SK-N-DZ (cell line): ENCODE results near the gene TBL1Y.
"Not testable (repeated sequence)": the region's sequence is repeated elsewhere in the genome, so short reads cannot be mapped to it uniquely, and the experiment has no call there.

Experiments used
- DNase-seq: peaks from one replicate; pipeline ENCODE4 v3.0.0-alpha.2; 2015; ENCODE audit warnings: low spot score

TBL1Y gene

DNA sequence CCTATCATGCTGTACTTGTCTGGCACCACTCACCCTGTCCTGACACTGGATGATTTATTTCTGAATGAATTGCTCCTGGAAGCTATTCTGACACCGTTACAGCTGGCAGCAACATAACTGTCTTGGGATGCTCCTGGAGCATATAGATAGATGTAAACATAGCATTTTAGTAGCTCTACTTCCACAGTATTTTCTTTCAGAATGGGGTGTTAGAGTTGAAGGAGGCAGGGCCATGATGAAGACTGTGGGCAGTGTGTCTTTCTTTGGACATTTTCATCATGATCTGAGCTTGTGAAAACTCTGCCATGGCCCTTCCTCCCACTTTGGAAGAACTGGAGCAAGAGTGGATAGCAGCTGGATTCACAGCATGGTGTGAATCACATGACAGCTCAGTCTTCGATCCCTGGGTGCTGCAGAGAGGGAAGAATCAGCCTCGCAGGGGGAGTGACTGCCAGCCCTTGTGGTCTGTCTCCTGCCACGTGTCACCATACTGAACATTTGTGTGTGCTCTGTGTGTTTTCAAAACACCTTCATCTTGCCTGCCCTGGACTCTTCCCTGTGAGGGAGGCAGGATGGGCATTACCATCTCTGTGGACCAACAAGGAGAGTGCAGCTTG lies 61.9 kb downstream of the TBL1Y start:
- DNase-seq, result no peak

- DNase-seq, result no peak
Observed at GRCh38 chrY:6974971-6975370, 64.5 kb downstream of the TBL1Y start.

DNA sequence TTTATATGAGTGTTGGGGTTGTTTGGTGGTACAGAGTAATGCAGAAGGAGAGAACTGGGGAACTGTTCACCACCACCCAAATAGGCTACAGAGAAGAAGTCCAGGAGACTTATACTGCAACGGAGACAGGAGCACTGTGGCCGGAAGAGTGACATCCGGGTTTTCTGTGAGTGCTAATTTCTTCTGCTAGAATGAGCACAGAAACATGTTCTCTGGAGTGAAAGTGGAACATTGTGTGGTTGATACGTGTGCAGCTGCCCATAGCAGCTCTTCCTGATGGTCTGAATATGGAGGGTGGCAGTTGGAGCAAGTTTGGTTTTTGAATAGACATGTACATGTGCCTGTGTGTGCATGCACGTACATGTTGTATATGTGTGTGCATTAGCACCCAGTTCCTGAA lies 67.3 kb downstream of the TBL1Y start:
- DNase-seq, result no peak

DNA sequence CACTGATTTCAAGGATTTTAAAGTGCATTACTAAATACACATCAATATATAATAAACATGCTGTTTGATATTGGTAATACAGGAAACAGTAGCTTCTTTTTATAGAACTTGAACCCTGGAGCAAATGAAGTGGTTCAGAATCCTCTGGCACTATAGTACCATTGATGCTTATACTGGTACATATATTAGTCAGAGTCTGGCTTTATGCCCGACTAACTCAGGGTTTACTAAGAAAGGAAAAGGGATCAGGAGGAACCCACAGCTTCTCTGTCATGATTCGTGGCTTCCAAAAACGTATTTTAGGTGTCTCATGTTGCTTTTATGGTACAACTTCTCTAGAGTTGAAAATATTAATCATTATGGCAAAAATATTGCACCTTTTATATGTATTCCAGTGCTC lies 72.7 kb downstream of the TBL1Y start:
- DNase-seq, result no peak

GRCh38 chrY:6987811-6988210 lies 77.3 kb downstream of the TBL1Y start:
- DNase-seq, result no peak

- DNase-seq, result no peak
Observed at GRCh38 chrY:6989886-6990620, 79.6 kb downstream of the TBL1Y start.

GRCh38 chrY:6992041-6992440 lies 81.5 kb downstream of the TBL1Y start:
- DNase-seq, result no peak

GRCh38 chrY:6995987-6996386 lies 85.5 kb downstream of the TBL1Y start:
- DNase-seq, result no peak

DNA sequence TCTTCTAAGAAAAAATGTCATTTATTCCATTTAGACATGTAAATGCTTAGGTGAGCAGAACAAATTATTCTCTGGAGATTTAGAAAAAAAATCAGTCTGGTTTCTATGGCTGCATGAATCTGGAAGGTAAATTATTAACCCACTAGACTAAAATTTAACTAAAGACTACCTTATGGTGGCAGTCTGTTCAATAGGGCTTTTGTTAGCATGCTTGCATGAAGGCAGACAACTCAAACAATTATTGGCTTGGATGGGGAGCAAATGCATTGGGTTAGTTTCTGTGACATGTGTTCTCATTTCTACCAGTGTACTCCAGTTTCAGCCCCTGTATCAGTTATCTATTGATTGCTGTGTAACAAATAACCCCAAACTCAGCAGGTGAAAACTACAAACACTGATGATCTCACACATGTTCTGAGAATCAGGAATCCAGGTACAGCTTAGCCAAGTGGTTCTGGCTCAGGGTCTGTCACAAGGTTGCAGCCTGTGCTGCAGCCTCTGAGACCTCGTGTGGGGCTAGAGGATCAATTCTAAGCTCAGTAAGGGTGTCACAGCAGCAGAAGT lies 87.1 kb downstream of the TBL1Y start:
- DNase-seq, result no peak

DNA sequence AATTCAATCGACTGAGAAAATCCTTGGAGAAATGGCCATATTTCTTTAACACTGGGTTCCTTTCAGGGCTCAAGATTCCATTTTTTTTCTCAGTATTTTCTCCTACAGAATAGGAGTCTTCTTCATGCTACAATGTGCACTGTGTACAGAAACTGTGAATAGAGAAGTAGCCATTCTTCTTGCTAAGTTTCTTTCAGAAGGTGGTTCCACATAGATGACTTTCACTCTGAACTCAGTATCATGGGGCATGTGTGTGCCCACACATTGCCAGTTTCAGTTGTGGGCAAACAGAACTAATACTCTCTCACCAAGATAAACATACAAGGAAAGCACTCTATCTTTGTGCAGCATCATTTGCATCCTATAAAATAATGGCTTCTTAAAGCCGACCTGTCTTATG lies 89.4 kb downstream of the TBL1Y start:
- DNase-seq, result no peak

DNA sequence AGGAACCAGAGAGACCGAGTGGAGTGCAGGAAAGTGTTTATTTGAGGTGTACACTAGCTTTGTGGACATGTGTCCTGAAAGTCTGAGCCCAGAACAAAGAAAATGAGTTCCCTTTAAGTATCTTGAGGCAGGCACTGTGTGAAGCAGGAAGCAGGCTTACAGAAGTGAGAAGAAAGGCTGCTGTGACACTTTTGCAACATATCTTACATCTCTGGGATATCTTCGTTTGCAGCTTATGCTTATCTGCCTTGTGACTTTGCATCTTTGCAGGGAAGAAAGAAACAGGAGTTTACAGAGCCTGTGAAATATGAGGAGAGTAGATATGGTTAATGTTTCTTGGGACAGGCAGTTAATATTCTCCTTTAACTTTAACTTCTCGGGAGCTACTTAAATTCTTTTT lies 92.1 kb downstream of the TBL1Y start:
- no peak for DNase-seq

DNA sequence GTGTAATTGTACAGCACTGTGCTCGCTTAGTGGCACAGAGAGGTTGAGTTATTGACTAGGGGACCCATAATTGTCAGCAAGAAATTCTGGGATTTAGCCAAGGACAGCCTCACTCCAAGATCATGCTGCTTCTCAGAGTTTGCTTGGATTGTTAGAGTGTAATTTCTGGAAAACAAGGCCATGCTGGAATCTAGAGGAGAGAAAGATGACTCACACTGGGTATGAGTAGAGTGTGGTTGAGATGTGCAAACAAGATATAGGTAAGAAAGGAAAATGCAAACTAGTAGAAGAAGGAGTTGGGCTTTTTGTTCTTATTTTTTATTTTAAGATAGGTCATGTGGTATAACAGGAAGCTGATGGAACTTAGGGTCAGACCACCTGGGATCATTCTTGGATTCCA lies 97.4 kb downstream of the TBL1Y start:
- no peak for DNase-seq

- DNase-seq, result no peak
Observed at GRCh38 chrY:7008578-7009355, 98.3 kb downstream of the TBL1Y start.

GRCh38 chrY:7013051-7013450 lies 102.6 kb downstream of the TBL1Y start:
- no peak for DNase-seq

- DNase-seq, result no peak
Observed at GRCh38 chrY:7016521-7016920, 106.0 kb downstream of the TBL1Y start.

DNA sequence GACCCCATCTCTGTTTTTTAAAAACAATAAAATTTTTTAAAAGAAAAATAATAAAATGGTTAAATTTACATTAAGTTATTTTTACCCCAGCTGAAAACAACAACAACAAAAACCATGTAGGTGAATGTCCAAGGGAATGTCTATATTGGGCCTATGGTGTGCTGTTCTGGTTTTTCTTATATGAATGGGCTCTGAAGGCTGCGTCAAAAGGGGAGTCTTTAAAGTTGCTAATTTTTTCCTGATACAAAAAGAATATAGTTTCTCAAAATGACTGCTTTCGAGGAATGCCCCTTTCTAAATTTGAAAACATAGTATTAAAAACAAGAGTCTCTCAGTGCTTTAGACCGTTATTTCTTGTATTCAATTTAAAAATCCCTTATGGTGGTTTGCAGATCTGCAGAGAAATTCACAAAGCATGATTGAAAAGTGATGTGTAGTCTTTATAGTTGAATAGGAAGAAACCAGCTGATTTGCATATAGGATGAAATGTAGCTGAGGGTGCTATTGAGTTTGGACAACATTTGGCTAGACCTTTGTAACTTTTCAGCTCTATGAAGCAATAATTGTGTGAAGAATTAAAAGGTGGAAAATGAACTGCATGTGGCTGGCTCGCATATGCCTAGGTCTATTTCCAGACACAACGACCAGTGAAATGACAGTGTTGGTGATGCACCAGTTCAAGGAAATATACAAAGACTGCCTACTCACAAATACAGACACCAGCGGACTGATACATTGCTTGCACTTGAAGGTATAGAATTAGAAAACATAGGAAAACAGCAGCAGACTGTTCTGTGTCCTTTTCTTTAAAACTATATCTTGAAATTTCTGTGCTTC lies 107.0 kb downstream of the TBL1Y start:
- DNase-seq, result no peak

GRCh38 chrY:7039037-7039436 lies 128.5 kb downstream of the TBL1Y start:
- DNase-seq, result no peak

GRCh38 chrY:7040662-7041061 lies 130.2 kb downstream of the TBL1Y start:
- DNase-seq, result no peak

- no peak for DNase-seq
Observed at GRCh38 chrY:7041983-7042382, 131.5 kb downstream of the TBL1Y start.

GRCh38 chrY:7052461-7052860 lies 142.0 kb downstream of the TBL1Y start:
- not testable (repeated sequence) for DNase-seq

DNA sequence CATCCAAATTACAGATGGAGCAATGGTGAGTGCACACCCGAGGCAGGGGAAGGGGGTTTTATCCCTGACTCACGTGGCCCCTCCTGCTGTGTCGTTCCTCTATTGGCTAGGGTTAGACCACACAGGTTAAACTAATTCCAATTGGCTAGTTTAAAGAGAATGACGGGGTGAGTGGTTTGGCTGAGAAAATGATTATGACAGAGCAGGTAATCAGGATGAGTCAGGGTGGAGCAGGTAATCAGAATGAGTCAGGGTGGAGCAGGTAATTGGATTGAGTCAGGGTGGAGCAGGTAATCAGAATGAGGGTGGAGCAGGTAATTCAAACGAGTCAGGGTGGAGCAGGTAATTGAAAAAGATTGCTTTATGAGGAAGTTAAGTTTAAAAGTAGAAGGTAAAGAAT lies 146.4 kb downstream of the TBL1Y start:
- DNase-seq, result no peak

DNA sequence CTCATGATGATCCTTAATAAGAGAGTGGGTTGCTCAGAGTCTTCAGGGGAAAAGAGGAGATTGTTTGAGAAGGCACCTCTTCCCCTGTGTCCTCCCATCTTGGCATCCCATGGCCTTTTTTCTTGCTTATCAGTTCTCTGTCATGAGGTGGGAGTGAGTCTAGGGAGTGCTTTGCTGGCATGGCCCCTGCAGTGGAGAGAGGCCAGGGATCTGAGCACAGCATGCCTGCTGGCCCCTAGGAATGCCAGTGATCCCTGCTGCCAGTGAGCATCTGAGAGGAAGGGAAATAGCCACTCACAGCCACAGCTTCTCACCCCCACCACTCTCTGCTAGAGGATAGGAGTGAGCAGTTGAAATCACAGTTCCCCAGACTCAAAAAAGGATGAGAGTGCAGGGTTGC lies 168.2 kb downstream of the TBL1Y start:
- no peak for DNase-seq
